ENCODE measurements around the gene DRD3. TPM values are rescaled to one million over a fixed set of nuclear protein-coding genes. Genes with fewer than 3 reads are reported as not detected.

The DRD3 gene
- total RNA-seq, 4 donors from 2014 or later = not detected

DNA sequence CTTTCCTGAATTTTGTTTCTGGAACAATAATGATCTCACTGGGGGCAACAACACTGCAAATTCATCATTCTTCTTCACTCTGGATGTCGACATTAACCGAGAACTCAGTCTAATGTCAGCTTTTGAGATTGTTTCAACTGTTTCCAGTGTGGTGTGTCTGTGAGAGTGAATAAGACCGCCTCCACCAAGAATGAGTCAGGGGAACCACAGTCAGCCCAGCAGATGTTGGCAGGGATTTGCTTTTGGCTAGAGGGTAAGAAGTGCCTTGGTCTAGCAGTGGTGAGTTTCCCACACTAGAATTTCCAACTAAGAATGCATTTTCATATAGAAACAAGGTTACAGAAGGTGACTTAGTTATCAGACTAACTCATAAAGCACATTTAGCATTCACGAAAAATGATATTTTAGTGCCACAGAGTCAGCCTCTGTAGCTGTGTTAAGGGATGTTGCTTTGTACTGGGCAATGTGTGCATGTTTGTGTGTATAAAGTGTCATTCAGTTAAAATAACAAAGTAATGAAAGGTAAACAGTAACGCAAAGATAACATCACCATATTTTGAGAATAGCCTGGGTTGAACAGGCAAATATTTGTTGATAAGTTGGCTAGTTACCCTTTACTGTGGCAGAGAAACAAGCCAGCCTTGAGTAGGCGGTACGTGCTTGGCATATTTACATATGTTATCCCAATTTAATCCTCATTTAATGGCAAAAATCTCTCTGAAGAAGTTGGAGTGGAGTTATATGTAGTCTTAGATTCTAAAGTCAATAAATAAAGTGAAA, 33.8 kb downstream of the DRD3 start:
- TF ChIP-seq, protein P1, sequence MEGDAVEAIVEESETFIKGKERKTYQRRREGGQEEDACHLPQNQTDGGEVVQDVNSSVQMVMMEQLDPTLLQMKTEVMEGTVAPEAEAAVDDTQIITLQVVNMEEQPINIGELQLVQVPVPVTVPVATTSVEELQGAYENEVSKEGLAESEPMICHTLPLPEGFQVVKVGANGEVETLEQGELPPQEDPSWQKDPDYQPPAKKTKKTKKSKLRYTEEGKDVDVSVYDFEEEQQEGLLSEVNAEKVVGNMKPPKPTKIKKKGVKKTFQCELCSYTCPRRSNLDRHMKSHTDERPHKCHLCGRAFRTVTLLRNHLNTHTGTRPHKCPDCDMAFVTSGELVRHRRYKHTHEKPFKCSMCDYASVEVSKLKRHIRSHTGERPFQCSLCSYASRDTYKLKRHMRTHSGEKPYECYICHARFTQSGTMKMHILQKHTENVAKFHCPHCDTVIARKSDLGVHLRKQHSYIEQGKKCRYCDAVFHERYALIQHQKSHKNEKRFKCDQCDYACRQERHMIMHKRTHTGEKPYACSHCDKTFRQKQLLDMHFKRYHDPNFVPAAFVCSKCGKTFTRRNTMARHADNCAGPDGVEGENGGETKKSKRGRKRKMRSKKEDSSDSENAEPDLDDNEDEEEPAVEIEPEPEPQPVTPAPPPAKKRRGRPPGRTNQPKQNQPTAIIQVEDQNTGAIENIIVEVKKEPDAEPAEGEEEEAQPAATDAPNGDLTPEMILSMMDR (IDR thresholded peaks at IDR 0.05) = no peak
- DNase-seq (ENCODE audit: low spot score) (no peak), ATAC-seq (ENCODE audit: low FRiP score) (peak; percentile 89)

- ATAC-seq (ENCODE audit: low FRiP score) (no peak), DNase-seq (ENCODE audit: low spot score) (no peak)
- TF ChIP-seq, protein P1 (IDR thresholded peaks at IDR 0.05) = no peak
Observed at GRCh38 chr3:114143817-114144216, 35.0 kb downstream of the DRD3 start.

DNA sequence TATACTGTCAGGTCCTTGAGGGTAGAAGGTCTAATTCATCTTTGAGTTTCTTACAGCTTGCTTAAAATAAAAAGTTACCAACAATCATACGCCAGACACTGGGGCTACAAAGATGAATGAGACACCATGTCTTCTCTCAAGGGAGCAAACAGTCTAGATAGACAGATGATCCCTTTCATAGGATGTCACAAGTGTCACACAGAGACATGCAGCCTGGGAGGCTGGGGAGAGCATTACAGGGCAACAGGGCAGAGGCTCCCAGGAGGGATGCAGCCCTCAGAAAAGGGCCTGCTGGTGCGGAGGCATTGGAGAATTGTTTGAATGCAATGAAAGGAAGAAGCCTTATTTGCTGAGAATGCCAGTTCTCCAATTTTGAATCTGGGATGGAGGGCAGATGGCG, 39.0 kb downstream of the DRD3 start:
- TF ChIP-seq, protein P1 (IDR thresholded peaks at IDR 0.05) = no peak
- DNase-seq (ENCODE audit: low spot score) (no peak), ATAC-seq (ENCODE audit: low FRiP score) (no peak)

DNA sequence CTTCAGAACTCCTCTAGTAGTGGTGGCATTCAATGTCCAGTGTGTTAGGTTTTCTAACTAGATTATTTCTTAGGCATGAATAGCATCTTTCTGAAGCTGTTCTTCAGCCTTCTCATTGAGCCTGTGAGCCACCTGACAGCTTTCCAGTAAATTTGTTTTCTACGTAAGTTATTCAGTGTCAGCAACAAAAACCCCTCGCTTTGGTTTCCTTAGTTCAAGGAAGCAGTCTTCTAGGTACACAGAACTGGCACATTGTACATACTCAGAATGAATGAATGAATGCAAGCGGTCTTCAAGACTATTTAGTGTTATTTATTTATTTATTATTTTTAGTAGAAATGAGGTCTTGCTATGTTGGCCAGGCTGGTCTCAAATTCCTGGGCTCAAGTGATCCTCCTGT, 44.9 kb downstream of the DRD3 start:
- DNase-seq (ENCODE audit: low spot score) (no peak), ATAC-seq (ENCODE audit: low FRiP score) (no peak)
- TF ChIP-seq, protein P1 (IDR thresholded peaks at IDR 0.05) = no peak

DNA sequence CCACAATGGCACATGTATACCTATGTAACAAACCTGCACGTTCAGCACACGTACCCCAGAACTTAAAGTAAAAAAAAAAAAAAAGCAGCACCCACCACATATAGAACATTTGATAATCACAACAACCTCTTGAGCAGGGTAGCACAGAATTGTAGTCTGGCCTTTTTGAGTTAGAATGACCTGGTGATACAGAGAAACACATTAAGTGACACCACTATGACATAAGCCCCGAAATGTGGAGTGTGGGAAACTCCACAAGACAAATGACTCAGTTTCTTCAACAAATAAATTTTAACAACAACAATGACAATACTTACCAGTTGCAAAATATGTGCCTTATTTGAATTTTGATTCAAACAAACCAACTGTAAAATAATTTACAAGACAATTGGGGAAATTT, 46.4 kb downstream of the DRD3 start:
- DNase-seq (ENCODE audit: low spot score) (no peak), ATAC-seq (ENCODE audit: low FRiP score) (no peak)
- TF ChIP-seq, protein P1 (IDR thresholded peaks at IDR 0.05) = no peak

- TF ChIP-seq, protein P1 (IDR thresholded peaks at IDR 0.05) = no peak
- no peak for DNase-seq (ENCODE audit: low spot score)
- ATAC-seq (ENCODE audit: low FRiP score) = no peak
Observed at GRCh38 chr3:114128826-114129225, 50.0 kb downstream of the DRD3 start.

DNA sequence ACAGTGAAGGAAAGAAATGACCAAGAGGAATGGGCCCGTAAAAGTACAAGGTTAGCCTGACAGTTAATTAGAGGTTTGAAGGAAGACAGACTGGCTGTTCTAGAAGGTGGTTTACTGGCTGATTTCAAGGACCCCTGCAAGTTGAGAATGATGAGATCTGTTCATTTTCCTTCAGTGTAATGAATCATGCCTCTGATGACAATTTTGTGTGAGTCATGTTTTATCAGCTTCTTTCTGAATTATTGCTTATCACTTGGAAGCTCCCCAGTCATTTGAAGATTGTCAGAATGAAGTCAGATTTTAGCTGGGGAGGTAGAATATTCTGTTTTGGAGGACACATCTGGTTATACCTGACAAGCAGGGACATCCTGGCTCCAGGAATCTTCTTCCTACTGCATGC, 50.6 kb downstream of the DRD3 start:
- TF ChIP-seq, protein P1 (IDR thresholded peaks at IDR 0.05) = no peak
- ATAC-seq (ENCODE audit: low FRiP score) (peak; percentile 23), DNase-seq (ENCODE audit: low spot score) (no peak)
